DND-41 (cell line): Measurements from ENCODE around the gene MAP6.

Source experiments
- CTCF ChIP-seq: IDR thresholded peaks from 2 replicates; pipeline ENCODE4 v1.5.1; 2012; ENCODE audit warnings: borderline replicate concordance, low read length, moderate library complexity, mild to moderate bottlenecking; ENCODE audit not compliant: poor library complexity, severe bottlenecking; ENCODE audit errors: extremely low read depth
- EZH2 ChIP-seq: IDR thresholded peaks from 3 replicates; pipeline ENCODE4 v1.6.1; 2012; ENCODE audit warnings: borderline replicate concordance, low read depth, mild to moderate bottlenecking, moderate library complexity, low read length, inconsistent platforms; ENCODE audit not compliant: severe bottlenecking

DNA sequence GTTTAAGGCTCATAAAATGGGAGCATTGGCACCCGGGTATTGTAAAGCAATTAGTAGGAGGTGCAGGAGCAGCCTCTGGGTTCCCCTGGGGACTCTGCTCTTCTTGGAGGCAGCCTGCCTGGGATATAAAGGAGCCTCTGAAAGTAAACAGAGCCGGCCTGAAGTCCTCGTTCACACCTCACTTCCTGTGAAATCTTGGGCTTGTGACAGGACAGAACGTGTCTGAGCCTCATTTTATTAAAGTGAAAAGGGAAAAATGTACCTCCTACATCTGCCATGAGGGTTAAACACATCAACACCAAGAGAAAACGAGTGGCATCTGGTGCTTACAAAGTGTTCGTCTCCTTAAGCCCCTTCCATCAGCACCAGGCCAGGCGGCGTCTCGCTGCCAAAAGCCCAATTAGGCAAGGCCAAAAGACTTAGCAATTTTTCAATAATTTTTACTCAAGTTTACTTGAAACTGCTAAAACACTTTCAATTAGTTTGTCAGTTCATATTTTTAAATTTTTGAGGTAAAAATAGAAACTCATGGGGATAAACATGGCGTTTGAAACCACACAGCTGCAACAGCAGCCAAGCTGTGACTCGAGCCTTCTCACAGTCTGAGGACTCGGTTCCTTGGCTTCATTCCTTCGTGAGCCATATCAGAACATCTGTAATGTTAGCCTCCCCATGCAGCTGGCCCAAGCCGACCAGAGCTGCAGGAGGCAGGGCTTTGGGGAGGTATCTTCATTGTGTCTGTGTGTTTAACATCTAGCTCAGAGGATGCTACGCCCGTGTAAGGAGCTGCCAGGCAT is 33.6 kb downstream of the MAP6 start:
- TF ChIP-seq CTCF: no peak
- TF ChIP-seq EZH2: no peak
